Activated T-cell treated with anti-CD3 and anti-CD28 coated beads for 48 hours (primary cell): Measurements from ENCODE around the gene DMBX1.

ENCODE experiments used
- DNase-seq: peaks from one replicate; pipeline ENCODE4 v3.0.0-alpha.2; 2020; ENCODE audit warnings: low read depth

The DMBX1 gene

GRCh38 chr1:46526013-46526690, 36.5 kb downstream of the DMBX1 start:
- no peak for DNase-seq

DNA sequence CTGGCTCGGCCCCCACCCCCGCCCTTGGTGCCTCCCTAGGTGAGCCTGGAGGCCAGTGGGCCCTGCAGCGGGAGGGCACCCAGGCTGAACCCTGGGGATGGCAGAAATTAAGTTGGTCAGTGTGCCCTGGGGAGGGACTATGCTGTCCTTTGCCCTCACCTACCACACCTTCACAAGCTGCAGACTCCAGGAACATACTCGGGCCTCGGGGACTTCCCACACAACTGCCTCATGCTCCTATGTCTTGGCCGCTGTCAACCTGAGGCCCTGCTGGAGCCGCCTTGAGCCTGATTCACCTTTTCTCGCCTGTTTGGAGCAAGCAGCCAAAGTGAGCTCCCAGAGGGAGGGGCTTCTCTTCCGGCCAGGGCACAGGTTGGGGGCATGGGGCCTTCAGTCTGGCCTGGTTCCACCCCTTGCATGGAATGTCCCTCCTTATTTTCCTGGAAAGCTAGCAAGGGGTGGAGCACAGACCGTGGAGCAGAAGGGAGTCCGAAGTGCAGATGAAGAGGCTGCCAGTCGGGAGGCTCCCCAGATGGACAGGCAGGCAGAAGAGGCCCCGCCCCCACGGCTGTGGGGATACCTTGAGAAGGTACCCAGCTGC, 37.2 kb downstream of the DMBX1 start:
- no peak for DNase-seq

- DNase-seq, result peak; percentile 70
Observed at GRCh38 chr1:46527474-46528296, 38.0 kb downstream of the DMBX1 start.

DNA sequence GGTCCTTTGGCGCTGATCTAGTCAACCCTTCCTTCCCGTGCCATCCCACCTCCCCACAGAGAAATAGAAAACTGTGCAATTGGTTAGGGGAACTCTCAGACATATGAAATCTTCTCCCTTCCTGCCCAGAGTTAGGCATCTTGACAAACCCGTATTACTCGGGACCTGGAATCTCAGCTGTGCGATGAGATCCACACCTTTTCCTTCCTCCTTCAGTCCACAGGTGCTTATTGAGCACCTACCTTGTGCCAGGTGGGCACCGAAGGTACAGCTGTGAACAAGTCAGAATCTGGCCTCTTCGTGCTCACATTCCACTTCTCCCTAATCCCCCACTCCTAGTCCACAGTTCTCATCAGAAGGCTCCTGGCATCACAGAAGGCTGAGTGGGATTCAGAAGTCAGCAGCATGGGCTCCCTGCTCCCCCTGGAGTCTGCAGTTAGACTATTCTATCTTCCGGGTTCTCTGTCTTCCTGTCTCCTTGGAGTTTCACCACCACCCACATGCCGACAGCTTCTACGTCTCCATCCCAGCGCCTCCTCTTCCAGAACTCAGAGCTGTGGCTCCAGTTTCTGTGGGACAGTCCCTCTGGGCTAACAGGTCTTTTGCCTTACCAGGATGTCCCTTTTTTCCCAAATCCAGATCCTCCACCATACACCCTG, 38.8 kb downstream of the DMBX1 start:
- DNase-seq, result no peak

- DNase-seq, result no peak
Observed at GRCh38 chr1:46529031-46529630, 39.5 kb downstream of the DMBX1 start.

- DNase-seq, result no peak
Observed at GRCh38 chr1:46530311-46530710, 40.7 kb downstream of the DMBX1 start.

DNA sequence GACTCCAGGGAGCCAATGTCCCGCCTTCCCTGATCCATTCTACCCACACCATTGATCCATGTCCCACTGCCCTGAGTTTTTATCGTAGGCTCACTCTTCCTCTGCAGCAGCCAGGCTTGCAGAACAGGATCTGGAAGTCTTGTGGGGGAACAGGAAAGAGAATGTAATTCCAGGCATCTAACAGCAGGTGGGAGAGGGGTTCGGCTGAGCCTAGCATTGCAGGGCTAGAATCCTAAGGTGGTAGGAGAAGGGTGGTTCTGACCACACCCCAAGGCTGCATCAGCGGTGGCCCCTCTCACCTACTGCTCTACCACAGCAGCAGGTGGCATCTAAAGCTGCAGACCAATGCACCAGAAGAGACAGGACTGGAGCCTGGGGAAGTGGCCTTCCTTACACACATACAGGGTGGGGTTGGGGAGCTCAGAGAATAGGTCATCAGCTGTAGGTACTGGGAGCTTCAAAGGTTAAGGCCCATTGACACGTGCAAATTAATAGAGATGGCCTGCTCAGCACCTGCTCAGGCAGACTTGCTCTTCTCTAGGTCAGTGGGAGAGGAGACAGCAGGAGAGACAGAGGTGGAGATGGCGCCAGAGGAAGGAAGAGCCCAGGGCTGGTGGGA, 41.3 kb downstream of the DMBX1 start:
- DNase-seq, result no peak

GRCh38 chr1:46532095-46532494, 42.5 kb downstream of the DMBX1 start:
- DNase-seq, result no peak

DNA sequence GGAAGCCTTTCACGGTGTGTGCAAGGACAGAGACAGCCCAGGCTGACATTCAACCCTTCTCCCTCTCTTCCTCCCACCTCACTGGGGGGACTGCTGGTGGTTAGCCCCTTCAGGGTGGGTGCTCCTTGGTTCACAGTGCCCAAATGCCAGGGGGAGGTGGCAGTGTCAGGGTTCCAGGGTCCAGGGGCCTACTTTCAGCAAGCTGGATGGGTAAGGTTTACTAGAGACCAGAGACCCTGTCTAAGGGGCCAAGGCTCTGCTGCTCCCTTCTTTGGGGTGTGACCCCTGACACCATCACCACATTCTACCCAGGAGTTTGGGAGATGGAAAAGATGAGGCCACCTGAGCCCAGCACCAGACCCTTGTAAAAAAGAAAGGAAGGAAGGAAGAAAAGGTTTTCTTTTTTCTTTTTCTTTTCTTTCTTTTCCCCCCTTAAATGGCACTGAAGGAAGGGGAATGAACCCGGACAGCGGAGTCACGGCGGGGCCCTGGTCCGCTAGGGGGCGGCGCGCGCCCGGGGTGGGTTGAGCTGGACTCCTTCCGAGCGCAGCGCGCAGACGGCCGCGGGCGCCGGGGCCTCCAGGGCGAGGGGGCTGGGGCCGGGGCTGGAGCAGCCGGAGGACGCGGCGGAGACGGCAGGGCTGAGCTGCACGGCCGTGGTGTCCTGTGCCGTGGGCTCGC, 43.0 kb downstream of the DMBX1 start:
- DNase-seq, result peak; percentile 62

- peak; percentile 43 for DNase-seq
Observed at GRCh38 chr1:46533179-46533864, 43.7 kb downstream of the DMBX1 start.

DNA sequence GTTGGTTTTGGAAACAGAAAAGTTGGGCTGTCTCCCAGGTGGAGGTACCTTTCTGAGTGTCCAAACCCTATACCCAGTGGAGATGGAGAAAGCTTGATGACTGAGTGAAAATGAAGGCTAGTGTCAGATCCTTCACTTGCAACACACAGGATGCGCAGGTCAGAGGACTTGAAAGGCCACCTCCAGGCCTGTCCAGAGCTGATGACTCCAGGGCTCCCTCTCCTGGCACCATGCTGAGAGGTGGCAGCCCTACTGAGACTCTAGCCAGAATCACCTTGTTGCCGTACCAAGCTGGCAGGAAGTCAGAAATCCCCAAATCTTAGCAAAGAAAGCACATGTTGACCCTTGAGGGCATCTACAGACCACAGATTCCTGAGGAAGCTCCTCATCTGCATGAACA, 45.4 kb downstream of the DMBX1 start:
- no peak for DNase-seq

DNA sequence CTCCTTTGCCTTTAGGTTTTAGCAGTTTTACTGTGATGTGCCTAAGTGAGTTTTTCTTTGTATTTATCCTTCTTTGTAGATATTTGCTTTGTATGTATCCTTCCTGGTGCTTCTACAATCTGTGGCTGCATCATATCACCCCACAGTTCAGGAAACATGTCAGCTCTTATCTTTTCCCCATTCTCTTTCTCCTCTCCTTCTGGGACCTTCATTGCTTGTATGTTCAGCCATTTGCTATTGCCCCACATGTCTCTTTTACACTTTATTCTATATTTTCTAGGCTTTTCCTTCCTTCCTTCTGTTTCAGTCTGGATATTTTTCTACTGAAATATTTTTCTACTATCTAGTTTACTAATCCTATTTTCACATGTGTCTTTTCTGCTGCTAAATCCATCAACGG, 46.9 kb downstream of the DMBX1 start:
- no peak for DNase-seq

DNA sequence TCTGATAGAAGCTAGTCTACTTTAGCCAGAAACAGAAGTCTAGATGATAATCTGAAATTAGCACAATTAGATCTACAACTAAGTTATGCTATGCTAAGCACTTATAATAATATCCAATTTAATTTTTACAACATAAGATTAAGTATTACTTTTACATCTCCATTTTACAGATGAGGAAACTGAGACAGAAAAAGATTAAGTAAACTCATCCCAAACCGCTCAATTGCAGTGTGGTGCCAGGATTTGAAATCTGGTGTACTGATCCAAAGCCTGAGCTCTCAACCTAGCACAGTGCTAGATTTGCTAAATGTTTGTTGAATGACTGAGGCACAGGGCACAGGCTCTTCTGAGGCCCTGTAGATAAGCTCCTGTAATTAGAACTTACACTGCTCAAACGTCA, 48.0 kb downstream of the DMBX1 start:
- DNase-seq, result no peak

- no peak for DNase-seq
Observed at GRCh38 chr1:46538147-46538546, 48.5 kb downstream of the DMBX1 start.
